Caco-2 (cell line): ENCODE measurements around the gene AHCYL2. TPM values are rescaled to one million over a fixed set of nuclear protein-coding genes. Genes with fewer than 3 reads are reported as not detected.
"Not testable (repeated sequence)": the region's sequence is repeated elsewhere in the genome, so short reads cannot be mapped to it uniquely, and the experiment has no call there.

Source experiments
- BruUV-seq: library from RNA; stranded (reverse); fragments of 400-500 nt; replicated peaks from 2 replicates; lab custom pipeline; 2021; lab: Mats Ljungman, UMichigan
- CTCF ChIA-PET: fragments of 300-600 bp; sonication (Branson Sonifier 250); formaldehyde crosslinking; loops from one replicate; lab custom pipeline; 2022; ENCODE audit warnings: antibody characterized with exemption; lab: Charles Lee
- POLR2A ChIA-PET: fragments of 300-600 bp; sonication (Branson Sonifier 250); formaldehyde crosslinking; loops from one replicate; lab custom pipeline; 2022; ENCODE audit warnings: antibody characterized with exemption; lab: Charles Lee
- DNase-seq, 2 experiments: peaks; one replicate each; pipeline versions ENCODE4 v3.0.0 to v3.0.0-alpha.2; 2020 to 2022
- H3K27me3 ChIP-seq: replicated peaks from 2 replicates; pipeline ENCODE4 v1.6.0; 2011; ENCODE audit warnings: low read length; ENCODE audit not compliant: control insufficient read depth, insufficient read depth
- H3K36me3 ChIP-seq: 2 replicates; pipeline ENCODE4 v1.5.1; 2011; ENCODE audit warnings: low read length; ENCODE audit not compliant: control insufficient read depth, insufficient read depth
- H3K4me1 ChIP-seq: fragments of 250-450 bp; sonication (Bioruptor Pico); 2 replicates; pipeline ENCODE4 v1.5.1; 2020; ENCODE audit warnings: mild to moderate bottlenecking
- H3K4me3 ChIP-seq: 2 replicates; pipeline ENCODE4 v1.5.1; 2011; ENCODE audit warnings: low read depth, mild to moderate bottlenecking, control low read depth, low read length
- H3K9me3 ChIP-seq: fragments of 250-450 bp; sonication (Bioruptor Pico); 2 replicates; pipeline ENCODE4 v1.5.1; 2020; ENCODE audit warnings: mild to moderate bottlenecking, moderate library complexity
- H3K27ac Mint-ChIP-seq: one replicate; pipeline ENCODE4 v1.8.0; 2022; ENCODE audit warnings: mixed read lengths; ENCODE audit not compliant: unreplicated experiment
- H3K27me3 Mint-ChIP-seq: one replicate; pipeline ENCODE4 v1.8.0; 2022; ENCODE audit warnings: mixed read lengths; ENCODE audit not compliant: insufficient read depth, unreplicated experiment
- H3K36me3 Mint-ChIP-seq: one replicate; pipeline ENCODE4 v1.8.0; 2022; ENCODE audit warnings: mild to moderate bottlenecking, mixed read lengths; ENCODE audit not compliant: insufficient read depth, unreplicated experiment
- H3K4me1 Mint-ChIP-seq: one replicate; pipeline ENCODE4 v1.8.0; 2022; ENCODE audit warnings: low read depth, mixed read lengths; ENCODE audit not compliant: unreplicated experiment
- H3K4me3 Mint-ChIP-seq: one replicate; pipeline ENCODE4 v1.8.0; 2022; ENCODE audit warnings: mild to moderate bottlenecking, moderate library complexity, mixed read lengths; ENCODE audit not compliant: unreplicated experiment
- H3K9me3 Mint-ChIP-seq: one replicate; pipeline ENCODE4 v1.8.0; 2022; ENCODE audit warnings: mixed read lengths; ENCODE audit not compliant: unreplicated experiment
- CTCF ChIP-seq, 2 experiments: fragments of 200-600 bp in 1 of 2; IDR thresholded peaks; 1 replicate in 1 of 2; 2 replicates in 1 of 2; pipeline versions ENCODE4 v1.5.1 to v1.8.0; 2011 to 2022; ENCODE audit warnings: antibody characterized with exemption in 1 of 2, control low read depth in 1 of 2, inconsistent platforms in 1 of 2, low read depth in 1 of 2, low read length in 1 of 2, mild to moderate bottlenecking in 1 of 2, moderate library complexity in 1 of 2; ENCODE audit not compliant: insufficient read depth in 1 of 2, severe bottlenecking in 1 of 2, unreplicated experiment in 1 of 2
- intact Hi-C: fragments of 100-400 bp; cut with micrococcal nuclease; formaldehyde crosslinking; loops from one replicate; pipeline ENCODE4 v1.10.0; 2022; ENCODE audit not compliant: unreplicated experiment
- total RNA-seq: library from RNA; stranded (reverse); gene quantifications from 2 replicates; pipeline ENCODE4 v1.2.3, GENCODE V29; 2022

Gene AHCYL2
- total RNA-seq, 1 experiment from 2014 or later, result 15.8 TPM

- Mint-ChIP-seq H3K27ac (no peak overlapping the region), H3K9me3 (no peaks in the 10 kb centered on the region), H3K4me3 (no peak overlapping the region), H3K27me3 (peaks cover 4% of the 10 kb centered on the region), H3K4me1 (no peaks in the 10 kb centered on the region), H3K36me3 (no peaks in the 10 kb centered on the region)
- no peak for DNase-seq
- H3K4me3 ChIP-seq, result no peak overlapping the region
- intact Hi-C loops, result no loop called here
- no peak for TF ChIP-seq CTCF (IDR thresholded peaks at IDR 0.05; ENCODE audit: insufficient read depth in 1 of 2, low read depth in 1 of 2, low read length in 1 of 2, severe bottlenecking in 1 of 2, unreplicated experiment in 1 of 2)
- BruUV-seq, result no TSS peak
- H3K36me3 ChIP-seq, result no peaks in the 10 kb centered on the region
- ChIA-PET CTCF (interaction anchor here (0.6 kb wide), 1 partner anchor 116 kb away, joined by 7 read pairs; no protein-coding TSS in a partner anchor), POLR2A (no interaction called here)
- H3K9me3 ChIP-seq, result no peaks in the 10 kb centered on the region
- no peaks in the 10 kb centered on the region for H3K27me3 ChIP-seq
- H3K4me1 ChIP-seq, result no peaks in the 10 kb centered on the region; the same call in 1 of the 2 replicates
Observed at GRCh38 chr7:129439963-129440625, 215.3 kb downstream of the AHCYL2 start.

GRCh38 chr7:129443612-129444011 lies 218.8 kb downstream of the AHCYL2 start:
- no peaks in the 10 kb centered on the region for H3K36me3 ChIP-seq
- H3K4me1 ChIP-seq, result no peaks in the 10 kb centered on the region; the same call in 1 of the 2 replicates
- TF ChIP-seq CTCF (IDR thresholded peaks at IDR 0.05; ENCODE audit: insufficient read depth in 1 of 2, low read depth in 1 of 2, low read length in 1 of 2, severe bottlenecking in 1 of 2, unreplicated experiment in 1 of 2), result no peak
- Mint-ChIP-seq H3K4me1 (no peaks in the 10 kb centered on the region), H3K4me3 (no peak overlapping the region), H3K9me3 (no peaks in the 10 kb centered on the region), H3K36me3 (no peaks in the 10 kb centered on the region), H3K27ac (no peak overlapping the region), H3K27me3 (no peaks in the 10 kb centered on the region)
- CTCF ChIA-PET, result interaction anchor here (0.6 to 1.5 kb wide), 3 partner anchors 9 to 219 kb away, joined by 3 to 5 read pairs (median 5); partner anchors contain the start of genes AHCYL2 and STRIP2
- H3K9me3 ChIP-seq, result no peaks in the 10 kb centered on the region
- DNase-seq, result no peak
- POLR2A ChIA-PET, result no interaction called here
- no peaks in the 10 kb centered on the region for H3K27me3 ChIP-seq
- no TSS peak for BruUV-seq
- H3K4me3 ChIP-seq, result no peak overlapping the region
- intact Hi-C loops, result no loop called here

GRCh38 chr7:129444776-129445175 lies 219.9 kb downstream of the AHCYL2 start:
- H3K9me3 ChIP-seq, H3K27me3 Mint-ChIP-seq, intact Hi-C loops, CTCF ChIA-PET, H3K36me3 ChIP-seq, BruUV-seq, H3K4me3 Mint-ChIP-seq, DNase-seq, H3K36me3 Mint-ChIP-seq, H3K27me3 ChIP-seq, H3K27ac Mint-ChIP-seq, H3K4me3 ChIP-seq, H3K4me1 ChIP-seq, POLR2A ChIA-PET, H3K9me3 Mint-ChIP-seq, H3K4me1 Mint-ChIP-seq: not testable (repeated sequence)

GRCh38 chr7:129446925-129447324 lies 222.1 kb downstream of the AHCYL2 start:
- H3K27me3 ChIP-seq, H3K4me3 ChIP-seq, H3K4me3 Mint-ChIP-seq, POLR2A ChIA-PET, H3K27ac Mint-ChIP-seq, DNase-seq, H3K4me1 ChIP-seq, H3K27me3 Mint-ChIP-seq, H3K36me3 ChIP-seq, CTCF ChIA-PET, H3K4me1 Mint-ChIP-seq, H3K9me3 Mint-ChIP-seq, H3K9me3 ChIP-seq, H3K36me3 Mint-ChIP-seq, intact Hi-C loops, BruUV-seq: not testable (repeated sequence)

GRCh38 chr7:129447445-129447844 lies 222.6 kb downstream of the AHCYL2 start:
- POLR2A ChIA-PET, H3K9me3 ChIP-seq, H3K27me3 Mint-ChIP-seq, H3K27ac Mint-ChIP-seq, H3K36me3 Mint-ChIP-seq, intact Hi-C loops, H3K27me3 ChIP-seq, H3K4me3 Mint-ChIP-seq, H3K4me1 Mint-ChIP-seq, H3K9me3 Mint-ChIP-seq, BruUV-seq, DNase-seq, H3K4me3 ChIP-seq, H3K36me3 ChIP-seq, H3K4me1 ChIP-seq, CTCF ChIA-PET: not testable (repeated sequence)
